T47D (cell line): ENCODE data around the gene PDZK1IP1.
"Not testable (repeated sequence)": the region's sequence is repeated elsewhere in the genome, so short reads cannot be mapped to it uniquely, and the experiment has no call there.

Experiments
- DNase-seq, 2 experiments: peaks; one replicate each; pipeline versions ENCODE4 v3.0.0 to v3.0.0-alpha.2; 2011 to 2012; ENCODE audit warnings: low read depth in 1 of 2, low spot score in 1 of 2
- JUND ChIP-seq: IDR thresholded peaks from 2 replicates; pipeline ENCODE4 v1.6.1; 2012; ENCODE audit warnings: low read depth
- in situ Hi-C: cut with HindIII; loops from 2 replicates; pipeline ENCODE4 v1.10.0; 2016; ENCODE audit warnings: low sequenced_read_pairs, low pct_unique_long_range_greater_than_20kb

PDZK1IP1 gene

GRCh38 chr1:47216278-47217059 lies 26.6 kb upstream of the PDZK1IP1 start:
- no peak for TF ChIP-seq JUND
- DNase-seq, result no peak
- in situ Hi-C loops, result no loop called here

GRCh38 chr1:47215713-47216112 lies 25.9 kb upstream of the PDZK1IP1 start:
- DNase-seq, result no peak
- no peak for TF ChIP-seq JUND
- in situ Hi-C loops, result no loop called here

GRCh38 chr1:47214549-47214948 lies 24.7 kb upstream of the PDZK1IP1 start:
- in situ Hi-C loops, result no loop called here
- DNase-seq, result no peak
- no peak for TF ChIP-seq JUND

GRCh38 chr1:47213230-47213963 lies 23.6 kb upstream of the PDZK1IP1 start:
- no peak for DNase-seq
- in situ Hi-C loops, result no loop called here
- TF ChIP-seq JUND, result no peak

GRCh38 chr1:47212636-47213229 lies 22.9 kb upstream of the PDZK1IP1 start:
- in situ Hi-C loops, result no loop called here
- TF ChIP-seq JUND, result no peak
- no peak for DNase-seq

- no peak for DNase-seq
- in situ Hi-C loops, result no loop called here
- no peak for TF ChIP-seq JUND
These were observed 22.0 kb upstream of the PDZK1IP1 start for GRCh38 chr1:47211796-47212269.

- DNase-seq, result no peak
- in situ Hi-C loops, result no loop called here
- no peak for TF ChIP-seq JUND
These were observed 20.8 kb upstream of the PDZK1IP1 start for GRCh38 chr1:47210666-47211065.

- in situ Hi-C loops, result no loop called here
- no peak for TF ChIP-seq JUND
- no peak for DNase-seq
These were observed 20.0 kb upstream of the PDZK1IP1 start for GRCh38 chr1:47209725-47210325.

- no peak for TF ChIP-seq JUND
- in situ Hi-C loops, result no loop called here
- no peak for DNase-seq
These were observed 19.3 kb upstream of the PDZK1IP1 start for GRCh38 chr1:47209091-47209490.

GRCh38 chr1:47208374-47208850 lies 18.6 kb upstream of the PDZK1IP1 start:
- TF ChIP-seq JUND, result no peak
- DNase-seq, result no peak
- in situ Hi-C loops, result no loop called here

- in situ Hi-C loops, result no loop called here
- no peak for DNase-seq
- TF ChIP-seq JUND, result no peak
These were observed 18.1 kb upstream of the PDZK1IP1 start for GRCh38 chr1:47207803-47208373.

- no peak for TF ChIP-seq JUND
- no peak for DNase-seq
- in situ Hi-C loops, result no loop called here
These were observed 16.1 kb upstream of the PDZK1IP1 start for GRCh38 chr1:47205918-47206317.

- in situ Hi-C loops, DNase-seq: not testable (repeated sequence)
These were observed 13.7 kb upstream of the PDZK1IP1 start for GRCh38 chr1:47203504-47203903.
